Measurements from ENCODE around the gene PXDN.

The PXDN gene

DNA sequence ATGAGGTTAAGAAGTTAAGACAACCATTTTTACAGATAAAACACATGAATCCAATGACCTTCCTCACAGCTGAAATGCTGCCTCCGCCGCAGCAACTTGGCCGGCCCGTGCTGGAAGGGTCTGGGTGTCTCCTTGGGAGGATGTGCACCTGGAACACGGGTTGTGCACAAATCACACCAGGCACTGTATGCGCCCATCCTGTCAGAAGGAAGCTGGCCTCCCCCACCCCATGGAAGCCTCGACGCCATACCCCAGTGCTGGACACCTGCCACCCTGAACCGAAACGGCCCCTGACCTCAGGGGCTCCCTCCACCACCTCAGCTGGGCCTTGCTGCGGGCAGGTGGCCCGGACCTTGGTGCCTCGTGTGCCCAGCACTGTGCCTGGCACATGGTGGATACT lies 111.8 kb downstream of the PXDN start:
- TF ChIP-seq MYC (IDR thresholded peaks at IDR 0.05; ENCODE audit: low read depth, low read length) (no peak), POLR2A (IDR thresholded peaks at IDR 0.05; ENCODE audit: extremely low read depth, insufficient read length) (no peak)
- TF ChIP-seq, protein P1, sequence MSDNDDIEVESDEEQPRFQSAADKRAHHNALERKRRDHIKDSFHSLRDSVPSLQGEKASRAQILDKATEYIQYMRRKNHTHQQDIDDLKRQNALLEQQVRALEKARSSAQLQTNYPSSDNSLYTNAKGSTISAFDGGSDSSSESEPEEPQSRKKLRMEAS (IDR thresholded peaks at IDR 0.05; ENCODE audit: low read depth, low read length): no peak
- TF ChIP-seq, protein P2, sequence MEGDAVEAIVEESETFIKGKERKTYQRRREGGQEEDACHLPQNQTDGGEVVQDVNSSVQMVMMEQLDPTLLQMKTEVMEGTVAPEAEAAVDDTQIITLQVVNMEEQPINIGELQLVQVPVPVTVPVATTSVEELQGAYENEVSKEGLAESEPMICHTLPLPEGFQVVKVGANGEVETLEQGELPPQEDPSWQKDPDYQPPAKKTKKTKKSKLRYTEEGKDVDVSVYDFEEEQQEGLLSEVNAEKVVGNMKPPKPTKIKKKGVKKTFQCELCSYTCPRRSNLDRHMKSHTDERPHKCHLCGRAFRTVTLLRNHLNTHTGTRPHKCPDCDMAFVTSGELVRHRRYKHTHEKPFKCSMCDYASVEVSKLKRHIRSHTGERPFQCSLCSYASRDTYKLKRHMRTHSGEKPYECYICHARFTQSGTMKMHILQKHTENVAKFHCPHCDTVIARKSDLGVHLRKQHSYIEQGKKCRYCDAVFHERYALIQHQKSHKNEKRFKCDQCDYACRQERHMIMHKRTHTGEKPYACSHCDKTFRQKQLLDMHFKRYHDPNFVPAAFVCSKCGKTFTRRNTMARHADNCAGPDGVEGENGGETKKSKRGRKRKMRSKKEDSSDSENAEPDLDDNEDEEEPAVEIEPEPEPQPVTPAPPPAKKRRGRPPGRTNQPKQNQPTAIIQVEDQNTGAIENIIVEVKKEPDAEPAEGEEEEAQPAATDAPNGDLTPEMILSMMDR (IDR thresholded peaks at IDR 0.05; ENCODE audit: low read depth, low read length): no peak
- DNase-seq (ENCODE audit: low read depth): no peak
- no peak overlapping the region for H3K4me3 ChIP-seq (ENCODE audit: low read depth, low read length)

DNA sequence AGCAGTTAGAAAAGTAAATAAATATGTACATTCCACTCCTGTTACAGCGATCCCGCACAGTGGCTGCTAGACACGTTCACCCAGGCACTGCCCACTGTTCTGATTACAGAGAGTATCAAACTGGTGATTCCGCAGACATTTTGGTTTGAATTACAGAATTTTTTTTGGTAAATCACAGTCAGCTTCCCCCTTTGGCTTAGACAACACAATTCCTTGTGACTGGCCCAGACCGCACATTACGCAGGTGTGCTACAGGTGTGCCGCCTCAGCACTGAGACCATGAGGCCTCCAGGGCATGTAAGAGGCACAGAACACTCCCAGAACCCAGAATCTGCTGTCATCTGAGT lies 112.3 kb downstream of the PXDN start:
- DNase-seq (ENCODE audit: low read depth): no peak
- H3K4me3 ChIP-seq (ENCODE audit: low read depth, low read length): no peak overlapping the region
- TF ChIP-seq MYC (IDR thresholded peaks at IDR 0.05; ENCODE audit: low read depth, low read length): no peak
- TF ChIP-seq POLR2A (IDR thresholded peaks at IDR 0.05; ENCODE audit: extremely low read depth, insufficient read length): no peak
- TF ChIP-seq, protein P2 (IDR thresholded peaks at IDR 0.05; ENCODE audit: low read depth, low read length): no peak
- TF ChIP-seq, protein P1 (IDR thresholded peaks at IDR 0.05; ENCODE audit: low read depth, low read length): no peak

DNA sequence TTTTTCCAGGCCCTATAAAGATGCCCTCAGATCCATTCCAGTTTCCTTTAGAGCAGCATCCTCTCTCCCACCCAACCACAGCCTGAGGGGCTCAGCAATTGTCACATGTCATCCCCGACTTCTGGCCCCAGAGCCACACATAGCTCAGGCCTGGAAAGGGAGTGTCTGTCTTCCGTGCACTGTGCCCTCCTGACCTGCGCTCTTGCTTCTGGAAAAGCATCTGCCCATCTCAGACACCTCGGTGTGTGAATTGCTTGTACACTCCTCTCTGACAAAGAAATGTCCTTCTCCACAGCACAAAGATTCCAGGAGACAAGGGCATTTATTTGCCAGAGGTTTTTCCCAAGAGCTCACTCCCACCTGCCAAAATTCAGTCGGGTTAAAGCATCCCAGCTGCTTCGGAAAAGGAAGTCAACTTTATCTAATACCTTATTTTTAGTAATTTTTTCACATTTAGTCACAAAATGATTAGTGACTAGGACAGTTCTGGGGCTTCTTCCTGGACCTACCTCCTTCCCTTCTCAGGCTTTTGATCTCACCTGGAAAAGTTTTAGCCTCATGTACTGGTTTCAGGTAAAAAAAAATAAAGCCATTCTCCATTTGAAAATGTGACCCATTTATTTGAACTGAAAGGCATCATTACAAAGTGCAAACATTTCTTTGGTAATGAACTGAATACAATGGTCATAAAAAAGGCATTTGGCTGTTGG lies 112.9 kb downstream of the PXDN start:
- DNase-seq (ENCODE audit: low read depth): no peak
- no peak overlapping the region for H3K4me3 ChIP-seq (ENCODE audit: low read depth, low read length)
- TF ChIP-seq, protein P1 (IDR thresholded peaks at IDR 0.05; ENCODE audit: low read depth, low read length): no peak
- TF ChIP-seq POLR2A (IDR thresholded peaks at IDR 0.05; ENCODE audit: extremely low read depth, insufficient read length): no peak
- TF ChIP-seq, protein P2 (IDR thresholded peaks at IDR 0.05; ENCODE audit: low read depth, low read length): no peak
- no peak for TF ChIP-seq MYC (IDR thresholded peaks at IDR 0.05; ENCODE audit: low read depth, low read length)

DNA sequence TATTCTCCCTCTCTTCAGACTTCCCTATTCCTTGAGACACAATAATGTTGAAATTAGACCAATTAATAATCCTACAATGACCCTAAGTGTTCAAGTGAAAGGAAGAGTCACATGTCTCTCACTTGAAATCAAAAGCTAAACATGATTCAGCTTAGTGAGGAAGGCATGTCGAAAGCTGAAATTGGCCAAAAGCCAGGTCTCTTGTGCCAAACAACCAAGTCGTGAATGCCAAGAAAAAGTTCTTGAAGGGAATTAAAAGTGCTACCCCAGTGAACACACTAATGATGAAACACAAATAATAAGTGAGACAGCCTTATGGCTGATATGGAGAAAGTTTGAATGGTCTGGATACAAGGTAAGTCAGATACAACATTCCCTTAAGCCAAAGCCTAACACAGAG lies 115.4 kb downstream of the PXDN start:
- DNase-seq (ENCODE audit: low read depth): no peak
- TF ChIP-seq, protein P1 (IDR thresholded peaks at IDR 0.05; ENCODE audit: low read depth, low read length): no peak
- TF ChIP-seq, protein P2 (IDR thresholded peaks at IDR 0.05; ENCODE audit: low read depth, low read length): no peak
- TF ChIP-seq POLR2A (IDR thresholded peaks at IDR 0.05; ENCODE audit: extremely low read depth, insufficient read length): no peak
- TF ChIP-seq MYC (IDR thresholded peaks at IDR 0.05; ENCODE audit: low read depth, low read length): no peak

DNA sequence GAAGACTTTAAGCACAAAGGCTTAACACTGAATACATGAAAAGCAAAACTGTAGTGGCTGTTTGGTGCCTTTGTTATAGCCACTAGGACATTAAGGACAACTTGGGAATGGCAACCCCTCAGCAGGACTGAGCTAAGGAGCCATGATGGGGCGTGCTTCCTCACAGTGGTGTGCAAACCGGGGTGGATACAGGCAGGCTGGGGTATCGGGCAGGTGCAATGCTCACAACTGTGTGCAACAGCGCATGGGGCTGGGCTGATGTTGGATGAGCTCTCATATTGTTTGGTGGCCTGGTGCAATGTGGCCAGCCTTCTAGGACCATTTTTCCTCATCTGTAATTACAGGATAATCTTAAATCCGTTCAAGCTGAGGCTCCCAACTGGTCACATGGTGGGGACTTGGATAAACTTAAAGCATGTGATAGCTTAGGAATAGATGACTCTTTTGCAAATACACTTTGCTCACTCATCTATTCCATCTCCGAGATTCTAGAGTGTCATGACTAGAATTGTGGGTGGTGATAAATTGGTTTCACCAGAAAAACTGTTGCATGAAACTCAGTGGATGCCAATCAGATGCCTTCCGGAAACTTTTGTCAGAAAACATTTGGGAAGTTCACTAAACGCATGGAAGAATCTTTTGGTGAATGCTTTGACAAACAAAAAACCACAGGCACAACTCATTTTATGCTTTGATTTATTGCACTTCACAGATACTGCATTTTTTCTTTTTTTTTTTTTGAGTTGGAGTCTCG lies 116.5 kb downstream of the PXDN start:
- H3K4me3 ChIP-seq (ENCODE audit: low read depth, low read length): no peak overlapping the region
- TF ChIP-seq MYC (IDR thresholded peaks at IDR 0.05; ENCODE audit: low read depth, low read length): no peak
- TF ChIP-seq, protein P2 (IDR thresholded peaks at IDR 0.05; ENCODE audit: low read depth, low read length): no peak
- TF ChIP-seq, protein P1 (IDR thresholded peaks at IDR 0.05; ENCODE audit: low read depth, low read length): no peak
- DNase-seq (ENCODE audit: low read depth): no peak

More for the DNA sequence above, 115.4 kb downstream of the PXDN start:
- no peak overlapping the region for H3K4me3 ChIP-seq (ENCODE audit: low read depth, low read length)
